MM.1S (cell line): ENCODE results near the gene CSH1.

ENCODE experiments used
- DNase-seq: peaks from one replicate; pipeline ENCODE4 v3.0.0-alpha.2; 2015
- H2AFZ ChIP-seq: fragments of 300-600 bp; sonication (generic); 2 replicates; pipeline ENCODE4 v1.6.0; 2016; ENCODE audit warnings: antibody characterized with exemption, low read length
- H3F3A ChIP-seq: fragments of 300-600 bp; sonication (generic); 2 replicates; pipeline ENCODE4 v1.6.1; 2016; ENCODE audit warnings: mild to moderate bottlenecking, antibody characterized with exemption, low read length, moderate library complexity, mixed read lengths; ENCODE audit not compliant: insufficient read depth
- H3K27ac ChIP-seq: fragments of 300-600 bp; sonication (generic); 2 replicates; pipeline ENCODE4 v1.5.1; 2016; ENCODE audit warnings: mild to moderate bottlenecking, low read length
- H3K27me3 ChIP-seq: fragments of 300-600 bp; sonication (generic); replicated peaks from 2 replicates; pipeline ENCODE4 v1.6.0; 2016; ENCODE audit warnings: low read length; ENCODE audit not compliant: insufficient read depth
- H3K36me3 ChIP-seq: fragments of 300-600 bp; sonication (generic); replicated peaks from 2 replicates; pipeline ENCODE4 v1.6.1; 2016; ENCODE audit warnings: mild to moderate bottlenecking, low read length, mixed read lengths; ENCODE audit not compliant: insufficient read depth
- H3K4me1 ChIP-seq: fragments of 300-600 bp; sonication (generic); 2 replicates; pipeline ENCODE4 v1.6.1; 2016; ENCODE audit warnings: low read length, mixed read lengths
- H3K4me2 ChIP-seq: fragments of 300-600 bp; sonication (generic); 2 replicates; pipeline ENCODE4 v1.6.0; 2016; ENCODE audit warnings: low read depth, low read length
- H3K4me3 ChIP-seq: fragments of 300-600 bp; sonication (generic); 2 replicates; pipeline ENCODE4 v1.5.1; 2016; ENCODE audit warnings: low read length, mixed read lengths
- H3K79me2 ChIP-seq: fragments of 300-600 bp; sonication (generic); 2 replicates; pipeline ENCODE4 v1.6.1; 2016; ENCODE audit warnings: mixed run types, low read length, mixed read lengths
- H3K9ac ChIP-seq: fragments of 300-600 bp; sonication (generic); 2 replicates; pipeline ENCODE4 v1.6.1; 2016; ENCODE audit warnings: low read length, mixed read lengths
- H3K9me2 ChIP-seq: fragments of 300-600 bp; sonication (generic); replicated peaks from 2 replicates; pipeline ENCODE4 v1.6.1; 2016; ENCODE audit warnings: mild to moderate bottlenecking, low read length, mixed read lengths; ENCODE audit not compliant: insufficient read depth
- H3K9me3 ChIP-seq: fragments of 300-600 bp; sonication (generic); replicated peaks from 2 replicates; pipeline ENCODE4 v1.6.1; 2016; ENCODE audit warnings: mild to moderate bottlenecking, low read length, mixed read lengths; ENCODE audit not compliant: insufficient read depth
- H4K20me1 ChIP-seq: fragments of 300-600 bp; sonication (generic); 2 replicates; pipeline ENCODE4 v1.6.1; 2016; ENCODE audit warnings: mild to moderate bottlenecking, low read length, moderate library complexity, mixed read lengths; ENCODE audit not compliant: insufficient read depth
- CTCF ChIP-seq: fragments of 300-600 bp; sonication (generic); IDR thresholded peaks from 2 replicates; pipeline ENCODE4 v1.5.1; 2016; ENCODE audit warnings: antibody characterized with exemption, low read length, mixed read lengths
- EZH2 ChIP-seq: fragments of 300-600 bp; sonication (generic); optimal IDR thresholded peaks from 2 replicates; pipeline ENCODE3; 2017; ENCODE audit warnings: low read depth, mild to moderate bottlenecking, antibody characterized with exemption, low read length, mixed read lengths
- EZH2phosphoT487 ChIP-seq: fragments of 300-600 bp; sonication (generic); IDR thresholded peaks from 2 replicates; pipeline ENCODE4 v1.6.1; 2018; ENCODE audit warnings: antibody characterized with exemption, low read length

Gene CSH1

GRCh38 chr17:63943745-63944144, 47.4 kb upstream of the CSH1 start:
- no peak overlapping the region for H3K27ac ChIP-seq
- no peak for TF ChIP-seq EZH2phosphoT487
- peak; percentile 15; the same call in 1 of the 2 replicates for TF ChIP-seq CTCF
- no peak for TF ChIP-seq EZH2
- DNase-seq: no peak
- H3K4me3 ChIP-seq: no peak overlapping the region
- no peaks in the 10 kb centered on the region for H3K36me3 ChIP-seq
- peaks cover 14% of the 10 kb centered on the region; the same call in 1 of the 2 replicates for H3K27me3 ChIP-seq
- H3K9me3 ChIP-seq: no peaks in the 10 kb centered on the region
- H3F3A ChIP-seq: no peaks in the 10 kb centered on the region
- H3K9me2 ChIP-seq: no peaks in the 10 kb centered on the region
- no peaks in the 10 kb centered on the region for H4K20me1 ChIP-seq
- H3K4me2 ChIP-seq: no peak overlapping the region
- no peak overlapping the region for H3K9ac ChIP-seq
- peaks cover 3% of the 10 kb centered on the region for H3K4me1 ChIP-seq
- H3K79me2 ChIP-seq: no peaks in the 10 kb centered on the region
- no peak overlapping the region for H2AFZ ChIP-seq

- Histone ChIP-seq H3K4me3 (no peak overlapping the region), H3K36me3 (no peaks in the 10 kb centered on the region), H3K27me3 (peaks cover 14% of the 10 kb centered on the region; the same call in 1 of the 2 replicates), H3K9me2 (no peaks in the 10 kb centered on the region), H3K4me1 (peaks cover 3% of the 10 kb centered on the region), H3K9me3 (no peaks in the 10 kb centered on the region), H3K9ac (no peak overlapping the region), H3K27ac (no peak overlapping the region), H2AFZ (no peak overlapping the region), H4K20me1 (no peaks in the 10 kb centered on the region), H3K4me2 (no peak overlapping the region), H3K79me2 (no peaks in the 10 kb centered on the region), H3F3A (no peaks in the 10 kb centered on the region)
- no peak for DNase-seq
- TF ChIP-seq EZH2phosphoT487: no peak
- no peak for TF ChIP-seq EZH2
- TF ChIP-seq CTCF: no peak
Measured at GRCh38 chr17:63942309-63942985, 46.1 kb upstream of the CSH1 start.

- no peak overlapping the region for H3K9ac ChIP-seq
- peaks cover 14% of the 10 kb centered on the region; the same call in 1 of the 2 replicates for H3K27me3 ChIP-seq
- no peak for DNase-seq
- no peaks in the 10 kb centered on the region for H3K9me3 ChIP-seq
- no peak overlapping the region for H2AFZ ChIP-seq
- H4K20me1 ChIP-seq: no peaks in the 10 kb centered on the region
- H3K79me2 ChIP-seq: no peaks in the 10 kb centered on the region
- no peak overlapping the region for H3K4me3 ChIP-seq
- no peak overlapping the region for H3K27ac ChIP-seq
- H3K9me2 ChIP-seq: no peaks in the 10 kb centered on the region
- no peaks in the 10 kb centered on the region for H3K36me3 ChIP-seq
- no peak overlapping the region for H3K4me2 ChIP-seq
- peaks cover 3% of the 10 kb centered on the region for H3K4me1 ChIP-seq
- H3F3A ChIP-seq: no peaks in the 10 kb centered on the region
- no peak for TF ChIP-seq EZH2phosphoT487
- no peak for TF ChIP-seq CTCF
- TF ChIP-seq EZH2: no peak
Measured at GRCh38 chr17:63941751-63942150, 45.4 kb upstream of the CSH1 start.
